ENCODE data around the gene SYT1.

The SYT1 gene

GRCh38 chr12:79048962-79049361 lies 184.4 kb downstream of the SYT1 start:
- no peaks in the 10 kb centered on the region for H3K27me3 ChIP-seq (ENCODE audit: low read length)
- H3K79me2 ChIP-seq (ENCODE audit: insufficient read depth, low read length), result no peaks in the 10 kb centered on the region
- no peak overlapping the region for H3K27ac ChIP-seq (ENCODE audit: low read depth, low read length)
- no peak overlapping the region for H3K4me2 ChIP-seq (ENCODE audit: low read depth, low read length, poor library complexity, severe bottlenecking)
- no peaks in the 10 kb centered on the region for H4K20me1 ChIP-seq (ENCODE audit: low read depth, low read length)
- no peak overlapping the region for H3K9ac ChIP-seq (ENCODE audit: low read length)
- TF ChIP-seq EZH2phosphoT487 (conservative IDR thresholded peaks at IDR 0.05; ENCODE audit: low read length) (no peak), CTCF (IDR thresholded peaks at IDR 0.05; ENCODE audit: insufficient read depth, low read length, poor library complexity, severe bottlenecking) (no peak)
- no peak overlapping the region for H2AFZ ChIP-seq (ENCODE audit: low read depth, low read length, severe bottlenecking)
- no peak overlapping the region for H3K4me3 ChIP-seq (ENCODE audit: insufficient read depth, low read length, poor library complexity, severe bottlenecking)
- H3K9me2 ChIP-seq (replicated peaks; ENCODE audit: insufficient read depth, low read length), result no peaks in the 10 kb centered on the region
- H3F3A ChIP-seq (ENCODE audit: insufficient read depth), result no peaks in the 10 kb centered on the region
- H3K9me3 ChIP-seq (ENCODE audit: insufficient read depth, low read length), result no peaks in the 10 kb centered on the region
- no peaks in the 10 kb centered on the region for H3K36me3 ChIP-seq (ENCODE audit: low read length)

- no peaks in the 10 kb centered on the region for H3K36me3 ChIP-seq (ENCODE audit: low read length)
- no peaks in the 10 kb centered on the region for H3K9me2 ChIP-seq (replicated peaks; ENCODE audit: insufficient read depth, low read length)
- no peaks in the 10 kb centered on the region for H4K20me1 ChIP-seq (ENCODE audit: low read depth, low read length)
- no peak overlapping the region for H3K27ac ChIP-seq (ENCODE audit: low read depth, low read length)
- H3K4me2 ChIP-seq (ENCODE audit: low read depth, low read length, poor library complexity, severe bottlenecking), result no peak overlapping the region
- H3K9ac ChIP-seq (ENCODE audit: low read length), result no peak overlapping the region
- no peaks in the 10 kb centered on the region for H3K79me2 ChIP-seq (ENCODE audit: insufficient read depth, low read length)
- no peak overlapping the region for H3K4me3 ChIP-seq (ENCODE audit: insufficient read depth, low read length, poor library complexity, severe bottlenecking)
- H2AFZ ChIP-seq (ENCODE audit: low read depth, low read length, severe bottlenecking), result no peak overlapping the region
- no peaks in the 10 kb centered on the region for H3F3A ChIP-seq (ENCODE audit: insufficient read depth)
- TF ChIP-seq CTCF (IDR thresholded peaks at IDR 0.05; ENCODE audit: insufficient read depth, low read length, poor library complexity, severe bottlenecking) (no peak), EZH2phosphoT487 (conservative IDR thresholded peaks at IDR 0.05; ENCODE audit: low read length) (no peak)
- H3K27me3 ChIP-seq (ENCODE audit: low read length), result no peaks in the 10 kb centered on the region
- H3K9me3 ChIP-seq (ENCODE audit: insufficient read depth, low read length), result no peaks in the 10 kb centered on the region
Measured at GRCh38 chr12:79053394-79053793, 188.8 kb downstream of the SYT1 start.

- Histone ChIP-seq H3F3A (ENCODE audit: insufficient read depth) (no peaks in the 10 kb centered on the region), H3K9ac (ENCODE audit: low read length) (no peak overlapping the region), H3K36me3 (ENCODE audit: low read length) (no peaks in the 10 kb centered on the region), H3K4me2 (ENCODE audit: low read depth, low read length, poor library complexity, severe bottlenecking) (no peak overlapping the region), H3K9me3 (ENCODE audit: insufficient read depth, low read length) (no peaks in the 10 kb centered on the region), H3K79me2 (ENCODE audit: insufficient read depth, low read length) (no peaks in the 10 kb centered on the region), H3K9me2 (replicated peaks; ENCODE audit: insufficient read depth, low read length) (no peaks in the 10 kb centered on the region), H3K4me3 (ENCODE audit: insufficient read depth, low read length, poor library complexity, severe bottlenecking) (no peak overlapping the region), H3K27ac (ENCODE audit: low read depth, low read length) (no peak overlapping the region), H4K20me1 (ENCODE audit: low read depth, low read length) (no peaks in the 10 kb centered on the region), H2AFZ (ENCODE audit: low read depth, low read length, severe bottlenecking) (no peak overlapping the region), H3K27me3 (ENCODE audit: low read length) (no peaks in the 10 kb centered on the region)
- TF ChIP-seq EZH2phosphoT487 (conservative IDR thresholded peaks at IDR 0.05; ENCODE audit: low read length), result no peak
- TF ChIP-seq CTCF (IDR thresholded peaks at IDR 0.05; ENCODE audit: insufficient read depth, low read length, poor library complexity, severe bottlenecking), result no peak
Measured at GRCh38 chr12:79055926-79056674, 191.5 kb downstream of the SYT1 start.
